ENCODE measurements around the gene CABP4. TPM values are rescaled to one million over a fixed set of nuclear protein-coding genes. Genes with fewer than 3 reads are reported as not detected.

CABP4 gene
- total RNA-seq, 1 donor from 2014 or later: not detected

DNA sequence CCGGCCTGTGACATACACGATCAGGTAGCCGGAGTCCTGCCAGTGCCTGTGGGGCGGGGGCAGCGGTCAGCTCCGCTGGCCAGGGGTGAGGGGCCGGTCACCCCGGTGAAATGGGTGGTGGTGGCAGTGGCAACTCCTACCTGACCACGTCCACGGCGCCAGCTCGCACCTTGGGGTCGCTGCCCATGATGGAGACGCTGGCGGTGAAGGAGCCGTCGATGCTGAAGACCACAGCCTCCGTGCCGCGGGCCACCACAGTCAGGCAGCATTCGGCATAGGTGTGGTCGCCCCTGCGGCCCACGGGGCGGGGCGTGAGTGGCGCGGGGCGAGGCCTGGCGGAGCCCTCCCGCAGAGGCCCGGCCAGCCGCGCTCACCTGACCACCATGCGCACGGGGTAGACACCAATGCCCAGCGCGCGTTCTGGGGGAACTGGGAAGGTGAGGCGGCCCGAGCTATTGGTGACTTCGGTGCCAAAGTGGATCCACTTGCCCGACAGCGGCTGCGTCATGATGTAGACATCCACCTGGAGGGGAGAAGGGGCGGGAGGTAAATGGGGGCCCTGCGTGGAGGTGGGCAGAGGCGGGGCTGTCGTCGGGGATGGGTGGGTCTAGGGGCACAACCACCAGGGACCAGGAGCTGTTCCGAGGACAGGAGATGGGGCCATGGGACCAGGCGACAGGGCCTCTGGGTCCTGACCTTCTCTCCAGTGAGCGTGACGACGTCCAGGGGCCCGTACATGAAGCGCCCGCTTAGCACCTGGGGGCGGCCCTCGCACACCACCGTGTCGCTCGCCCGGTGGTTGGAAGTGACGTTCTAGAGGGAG lies 38.6 kb downstream of the CABP4 start:
- TF ChIP-seq, protein P1, sequence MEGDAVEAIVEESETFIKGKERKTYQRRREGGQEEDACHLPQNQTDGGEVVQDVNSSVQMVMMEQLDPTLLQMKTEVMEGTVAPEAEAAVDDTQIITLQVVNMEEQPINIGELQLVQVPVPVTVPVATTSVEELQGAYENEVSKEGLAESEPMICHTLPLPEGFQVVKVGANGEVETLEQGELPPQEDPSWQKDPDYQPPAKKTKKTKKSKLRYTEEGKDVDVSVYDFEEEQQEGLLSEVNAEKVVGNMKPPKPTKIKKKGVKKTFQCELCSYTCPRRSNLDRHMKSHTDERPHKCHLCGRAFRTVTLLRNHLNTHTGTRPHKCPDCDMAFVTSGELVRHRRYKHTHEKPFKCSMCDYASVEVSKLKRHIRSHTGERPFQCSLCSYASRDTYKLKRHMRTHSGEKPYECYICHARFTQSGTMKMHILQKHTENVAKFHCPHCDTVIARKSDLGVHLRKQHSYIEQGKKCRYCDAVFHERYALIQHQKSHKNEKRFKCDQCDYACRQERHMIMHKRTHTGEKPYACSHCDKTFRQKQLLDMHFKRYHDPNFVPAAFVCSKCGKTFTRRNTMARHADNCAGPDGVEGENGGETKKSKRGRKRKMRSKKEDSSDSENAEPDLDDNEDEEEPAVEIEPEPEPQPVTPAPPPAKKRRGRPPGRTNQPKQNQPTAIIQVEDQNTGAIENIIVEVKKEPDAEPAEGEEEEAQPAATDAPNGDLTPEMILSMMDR (conservative IDR thresholded peaks at IDR 0.05; ENCODE audit: low read depth, low read length): no peak
- no peak overlapping the region for H3K4me3 ChIP-seq (ENCODE audit: low read depth, low read length)
- no peak for DNase-seq (ENCODE audit: low read depth)

DNA sequence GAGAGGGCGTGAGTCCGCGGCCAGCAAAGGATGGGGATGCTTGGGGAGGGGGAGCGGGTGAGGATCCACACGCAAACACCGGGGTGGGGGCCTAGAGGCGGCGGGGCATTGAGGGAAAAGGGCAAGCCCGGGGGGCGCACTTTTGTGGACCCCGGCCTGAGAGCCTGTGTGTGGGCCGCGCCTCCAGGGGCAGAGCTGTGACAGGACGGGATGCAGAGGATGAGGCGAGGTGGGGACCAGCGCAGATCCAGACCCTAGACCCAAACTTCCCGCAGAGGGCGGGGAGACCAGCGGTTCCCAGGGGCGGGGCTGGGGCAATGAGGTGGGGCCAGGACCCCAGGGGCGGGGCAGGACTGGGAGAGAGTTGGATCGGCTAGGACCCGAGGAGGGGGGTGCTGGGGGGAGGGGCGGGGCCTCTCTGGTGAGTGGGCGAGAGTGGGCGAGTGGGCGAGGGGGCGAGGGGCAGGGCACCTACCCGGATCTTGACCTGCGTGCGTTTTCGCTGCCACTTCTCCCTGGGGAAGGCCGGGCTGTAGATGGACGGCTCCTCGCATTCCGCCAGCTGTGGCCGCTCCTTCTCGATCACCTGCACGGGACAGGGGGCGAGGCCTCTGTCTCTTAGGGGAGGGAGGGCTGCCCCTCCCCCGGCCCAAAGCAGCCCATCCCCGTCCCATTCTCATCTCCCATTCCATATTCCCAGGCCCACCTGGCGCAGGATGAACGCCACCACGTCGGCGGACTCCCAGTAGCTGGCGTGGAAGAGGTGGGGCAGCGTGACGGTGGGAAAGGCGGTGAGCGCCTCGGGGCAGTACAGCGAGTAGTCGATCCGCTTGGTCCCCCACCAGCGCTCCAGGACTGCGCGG lies 39.4 kb downstream of the CABP4 start:
- no peak for DNase-seq (ENCODE audit: low read depth)
- TF ChIP-seq, protein P1 (conservative IDR thresholded peaks at IDR 0.05; ENCODE audit: low read depth, low read length): no peak
- H3K4me3 ChIP-seq (ENCODE audit: low read depth, low read length): no peak overlapping the region

DNA sequence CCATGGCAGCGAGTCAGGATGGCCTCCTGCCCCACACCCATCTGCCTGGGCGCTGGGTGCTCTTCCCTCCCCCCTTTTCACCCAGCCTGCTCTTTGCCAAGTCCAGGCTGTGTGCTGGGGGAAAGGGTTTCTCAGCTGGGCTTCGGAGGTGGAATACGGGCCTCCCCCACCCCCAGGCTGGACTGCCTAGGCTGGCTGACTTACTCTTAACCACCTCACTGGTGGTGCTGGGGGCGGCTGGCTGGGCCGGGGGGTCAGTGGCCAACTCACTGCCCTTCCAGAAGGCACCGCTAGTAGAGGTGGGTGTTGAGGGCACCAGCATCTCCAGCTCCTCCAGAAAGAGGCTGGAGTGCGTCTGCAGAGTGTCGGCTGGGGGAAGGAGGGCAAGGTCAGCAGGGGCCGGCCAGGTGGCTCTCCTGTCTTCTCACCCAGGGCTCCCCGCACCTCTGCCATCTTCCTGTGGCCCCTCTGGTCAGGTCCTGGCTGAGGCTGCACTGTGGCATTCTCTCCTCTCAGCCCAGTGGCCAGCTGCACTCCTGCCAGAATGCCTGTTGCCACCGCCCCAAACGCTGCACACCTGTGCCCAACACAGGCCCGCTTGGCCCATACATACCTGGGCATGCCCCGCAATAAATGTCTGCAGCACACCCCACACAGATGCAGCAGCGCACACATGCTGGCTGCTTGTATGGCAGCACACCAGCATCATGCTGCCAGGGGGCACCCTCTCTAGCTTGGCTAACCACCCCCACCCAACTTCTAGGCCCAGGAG lies 40.3 kb downstream of the CABP4 start:
- TF ChIP-seq, protein P1 (conservative IDR thresholded peaks at IDR 0.05; ENCODE audit: low read depth, low read length): no peak
- no peak overlapping the region for H3K4me3 ChIP-seq (ENCODE audit: low read depth, low read length)
- DNase-seq (ENCODE audit: low read depth): no peak

DNA sequence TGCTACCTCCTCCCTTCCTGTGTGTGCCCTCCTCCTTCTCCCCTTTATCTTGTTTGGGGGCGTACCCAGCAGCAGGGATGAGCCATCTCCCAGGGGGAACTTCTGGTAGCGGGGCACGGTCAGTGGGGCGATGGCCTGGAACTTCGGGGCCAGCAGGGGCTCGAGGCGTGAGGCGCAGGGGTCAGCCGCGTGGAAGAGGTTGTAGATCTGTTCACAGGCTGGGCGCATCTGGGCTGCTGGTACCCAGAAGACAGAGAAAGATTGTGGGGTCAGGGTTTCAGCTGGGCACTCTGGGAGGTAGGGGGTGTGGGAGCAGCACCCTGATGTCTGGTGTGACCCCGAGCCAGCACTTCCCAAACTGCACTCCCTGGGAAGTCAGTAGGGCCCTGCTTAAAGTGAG lies 41.0 kb downstream of the CABP4 start:
- TF ChIP-seq, protein P1 (conservative IDR thresholded peaks at IDR 0.05; ENCODE audit: low read depth, low read length): no peak
- H3K4me3 ChIP-seq (ENCODE audit: low read depth, low read length): no peak overlapping the region
- no peak for DNase-seq (ENCODE audit: low read depth)

DNA sequence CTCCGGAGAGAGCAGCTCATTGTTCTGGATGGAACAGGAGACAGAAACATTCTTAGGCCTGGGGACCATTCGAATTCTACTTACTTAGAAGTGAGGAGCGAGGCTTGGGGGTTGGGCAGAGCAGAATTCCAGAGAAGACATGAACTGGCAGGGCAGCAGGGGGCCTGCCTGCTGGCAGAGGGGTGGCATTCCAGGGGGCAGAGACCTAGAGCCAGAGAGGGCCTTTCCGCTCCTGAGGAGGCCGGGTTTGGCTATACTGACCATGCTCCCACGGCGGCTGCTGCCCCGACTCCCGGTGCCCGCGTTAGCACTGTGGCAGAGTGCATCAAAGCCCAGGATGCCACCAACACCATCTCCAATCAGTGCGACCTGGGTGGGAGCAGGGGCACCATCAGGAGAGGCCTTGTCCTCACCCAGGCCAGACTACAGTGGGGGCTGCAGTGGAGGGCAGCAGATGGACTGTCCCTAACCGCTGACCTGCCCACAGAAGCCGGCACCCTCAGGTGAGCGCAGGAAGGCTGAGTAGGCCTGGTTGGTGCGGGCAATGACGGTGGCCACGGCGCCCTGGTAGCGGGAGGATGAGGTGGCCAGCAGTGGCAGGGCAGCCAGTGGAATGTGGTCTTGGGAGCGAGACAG lies 42.6 kb downstream of the CABP4 start:
- H3K4me3 ChIP-seq (ENCODE audit: low read depth, low read length): no peak overlapping the region
- no peak for DNase-seq (ENCODE audit: low read depth)
- TF ChIP-seq, protein P1 (conservative IDR thresholded peaks at IDR 0.05; ENCODE audit: low read depth, low read length): no peak

DNA sequence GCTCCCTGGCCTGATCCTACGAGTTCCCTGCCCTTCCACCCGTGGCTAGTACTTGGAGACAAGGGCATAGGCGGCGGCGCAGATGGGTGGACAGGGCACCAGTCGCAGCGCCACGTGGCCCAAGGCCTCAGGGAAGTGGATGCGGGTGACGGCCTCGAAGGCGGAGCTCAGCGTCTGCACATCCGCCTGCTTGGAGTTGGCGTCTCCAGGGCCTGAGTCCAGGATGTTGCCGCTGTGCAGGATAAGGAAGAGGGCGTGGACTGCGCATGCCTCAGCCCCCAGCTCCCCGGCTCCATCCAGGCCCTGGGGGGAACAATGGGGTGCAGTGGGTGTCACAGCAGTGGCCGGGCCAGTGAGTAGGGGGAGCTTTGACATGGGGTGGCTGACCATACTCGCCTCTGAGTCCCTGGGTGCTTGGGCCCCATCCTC lies 43.4 kb downstream of the CABP4 start:
- TF ChIP-seq, protein P1 (conservative IDR thresholded peaks at IDR 0.05; ENCODE audit: low read depth, low read length): no peak
- H3K4me3 ChIP-seq (ENCODE audit: low read depth, low read length): no peak overlapping the region
- DNase-seq (ENCODE audit: low read depth): no peak

All from epithelial cell of proximal tubule (primary cell).